Liver (tissue), 9 donors: ENCODE results near the gene TRIM26. TPM values are rescaled to one million over a fixed set of nuclear protein-coding genes. Genes with fewer than 3 reads are reported as not detected.

Source experiments
- DNase-seq: peaks from one replicate; pipeline ENCODE4 v3.0.0-alpha.2; 2017; ENCODE audit warnings: low spot score
- H3K27ac ChIP-seq, 2 donors: one replicate each; pipeline ENCODE4 v1.7.0; 2013; ENCODE audit warnings: inconsistent platforms in 2 of 2, low read length in 2 of 2, control low read depth in 1 of 2, low read depth in 1 of 2, mild to moderate bottlenecking in 1 of 2
- H3K27me3 ChIP-seq, 4 donors: one replicate each; pipeline versions ENCODE4 v1.6.1 to v1.7.0; 2013; ENCODE audit warnings: low read length in 3 of 4, inconsistent platforms in 1 of 4, mild to moderate bottlenecking in 1 of 4, moderate library complexity in 1 of 4; ENCODE audit not compliant: control insufficient read depth in 4 of 4, insufficient read depth in 4 of 4
- H3K36me3 ChIP-seq, 4 donors: one replicate each; pipeline versions ENCODE4 v1.6.1 to v1.7.0; 2013; ENCODE audit warnings: low read length in 3 of 4, mild to moderate bottlenecking in 3 of 4, low read depth in 1 of 4, moderate library complexity in 1 of 4; ENCODE audit not compliant: control insufficient read depth in 4 of 4, insufficient read depth in 3 of 4
- H3K4me1 ChIP-seq, 4 donors: one replicate each; pipeline versions ENCODE4 v1.6.1 to v1.7.0; 2013; ENCODE audit warnings: low read length in 3 of 4, mild to moderate bottlenecking in 3 of 4, moderate library complexity in 1 of 4; ENCODE audit not compliant: control insufficient read depth in 4 of 4, insufficient read depth in 4 of 4
- H3K4me3 ChIP-seq, 3 donors: one replicate each; pipeline versions ENCODE4 v1.6.1 to v1.7.0; 2013; ENCODE audit warnings: low read length in 3 of 3, control low read depth in 1 of 3, low read depth in 1 of 3, mild to moderate bottlenecking in 1 of 3
- H3K9ac ChIP-seq, 2 donors: one replicate each; pipeline ENCODE4 v1.7.0; 2013; ENCODE audit warnings: low read length in 2 of 2, mild to moderate bottlenecking in 2 of 2, moderate library complexity in 2 of 2, control low read depth in 1 of 2, low read depth in 1 of 2
- H3K9me3 ChIP-seq, 4 donors: one replicate each; pipeline versions ENCODE4 v1.6.1 to v1.7.0; 2013; ENCODE audit warnings: low read length in 3 of 4; ENCODE audit not compliant: control insufficient read depth in 4 of 4
- EGR1 ChIP-seq, 2 donors: IDR thresholded peaks; 2 replicates each; pipeline ENCODE4 v1.6.1; 2016 to 2018; ENCODE audit warnings: antibody characterized with exemption in 2 of 2, low read depth in 2 of 2
- FOXA1 ChIP-seq: IDR thresholded peaks from 2 replicates; pipeline ENCODE4 v1.6.1; 2016; ENCODE audit warnings: antibody characterized with exemption
- FOXA2 ChIP-seq: IDR thresholded peaks from 2 replicates; pipeline ENCODE4 v1.6.1; 2016; ENCODE audit warnings: antibody characterized with exemption
- GABPA ChIP-seq, 2 donors: IDR thresholded peaks in 1 of 2; conservative IDR thresholded peaks in 1 of 2; 2 replicates each; pipeline ENCODE4 v1.6.1; 2016; ENCODE audit warnings: antibody characterized with exemption in 2 of 2, mild to moderate bottlenecking in 1 of 2, moderate library complexity in 1 of 2
- HNF4A ChIP-seq, 2 donors: conservative IDR thresholded peaks; 2 replicates each; pipeline ENCODE4 v1.6.1; 2016; ENCODE audit warnings: antibody characterized with exemption in 2 of 2, mild to moderate bottlenecking in 2 of 2
- HNF4G ChIP-seq: IDR thresholded peaks from 2 replicates; pipeline ENCODE4 v1.6.1; 2016; ENCODE audit warnings: antibody characterized with exemption
- JUND ChIP-seq, 2 donors: IDR thresholded peaks; 2 replicates each; pipeline ENCODE4 v1.6.1; 2016; ENCODE audit warnings: antibody characterized with exemption in 2 of 2
- MAX ChIP-seq: IDR thresholded peaks from 2 replicates; pipeline ENCODE4 v1.6.1; 2016; ENCODE audit warnings: antibody characterized with exemption
- NR2F2 ChIP-seq: IDR thresholded peaks from 2 replicates; pipeline ENCODE4 v1.6.1; 2016; ENCODE audit warnings: antibody characterized with exemption
- RAD21 ChIP-seq, 2 donors: IDR thresholded peaks; 2 replicates each; pipeline ENCODE4 v1.6.1; 2016; ENCODE audit warnings: antibody characterized with exemption in 2 of 2, mild to moderate bottlenecking in 2 of 2
- REST ChIP-seq: IDR thresholded peaks from 2 replicates; pipeline ENCODE4 v1.6.1; 2016; ENCODE audit warnings: antibody characterized with exemption, mild to moderate bottlenecking
- RXRA ChIP-seq, 2 donors: IDR thresholded peaks; 2 replicates each; pipeline ENCODE4 v1.6.1; 2017 to 2018; ENCODE audit warnings: antibody characterized with exemption in 2 of 2, mild to moderate bottlenecking in 1 of 2
- SP1 ChIP-seq: IDR thresholded peaks from 2 replicates; pipeline ENCODE4 v1.6.1; 2018; ENCODE audit warnings: antibody characterized with exemption, mild to moderate bottlenecking
- TAF1 ChIP-seq: conservative IDR thresholded peaks from 2 replicates; pipeline ENCODE4 v1.6.1; 2016; ENCODE audit warnings: antibody characterized with exemption, mild to moderate bottlenecking
- YY1 ChIP-seq: IDR thresholded peaks from 2 replicates; pipeline ENCODE4 v1.6.1; 2016; ENCODE audit warnings: antibody characterized with exemption, mild to moderate bottlenecking
- ZBTB33 ChIP-seq: IDR thresholded peaks from 2 replicates; pipeline ENCODE4 v1.6.1; 2016; ENCODE audit warnings: antibody characterized with exemption
- WGBS: extraction: QIAGEN DNeasy Blood & Tissue Kit; methylation state at CpG from one replicate; pipeline ENCODE4 v1.1.7; 2013; 5-methylcytosine and 5-hydroxymethylcytosine counted together
- polyA plus RNA-seq, 2 donors: library from polyadenylated mRNA; stranded (reverse) in 1 of 2; unstranded in 1 of 2; fragments of 200-250 nt in 1 of 2; fragments of >200 nt in 1 of 2; fragmentation: Nextera tagmentation in 1 of 2; extraction: Ambion mirVana in 1 of 2; gene quantifications; one replicate each; pipeline versions ENCODE4 v1.2.1 to v1.2.3, GENCODE V29; 2013 to 2015
- total RNA-seq, 2 donors: library from RNA; depleted of rRNA; stranded (reverse); fragments of >200 nt; gene quantifications; one replicate each; pipeline ENCODE4 v1.2.3, GENCODE V29; 2014
- TF ChIP-seq, protein P1 (sequence below): IDR thresholded peaks from 2 replicates; pipeline ENCODE4 v1.6.1; 2016; ENCODE audit warnings: antibody characterized with exemption
- TF ChIP-seq, protein P2 (sequence below): fragments of 150-350 bp; IDR thresholded peaks from 2 replicates; pipeline ENCODE4 v1.5.1; 2017; ENCODE audit warnings: improper control_type of control experiment, low read depth, low read length; ENCODE audit not compliant: missing input control
- donor health status: healthy.
- donor health status: healthy.
- donor health status: healthy.
- donor health status: healthy.
- donor health status: healthy.

The TRIM26 gene
- total and polyA plus RNA-seq, 4 donors: 14.9 to 50.1 (median 23.9) TPM

- 27% methylated on average over 6 of the region's 6 CpGs for whole genome bisulfite sequencing
Measured at GRCh38 chr6:30200551-30201281, 12.5 kb downstream of the TRIM26 start.

More at GRCh38 chr6:30200551-30201281, 12.5 kb downstream of the TRIM26 start:
- Histone ChIP-seq H3K4me3 (peak overlapping the region in 1 of 3 donors; percentile 9), H3K27ac (peak overlapping the region; percentile 72 to 76), H3K4me1 (peaks cover 6 to 56% (median 52%) of the 10 kb centered on the region in 4 donors), H3K9me3 (no peaks in the 10 kb centered on the region), H3K9ac (peak overlapping the region in 1 of 2 donors; percentile 24), H3K36me3 (peaks cover 18 to 34% (median 28%) of the 10 kb centered on the region in 4 donors), H3K27me3 (no peaks in the 10 kb centered on the region)
- no peak for DNase-seq
- TF ChIP-seq NR2F2 (peak; percentile 44), SP1 (peak; percentile 86), JUND (IDR thresholded peaks at IDR 0.05) (peak; percentile 24 to 62), ZBTB33 (peak; percentile 81), HNF4A (conservative IDR thresholded peaks at IDR 0.05) (peak; percentile 70 to 81), EGR1 (IDR thresholded peaks at IDR 0.05; ENCODE audit: low read depth in 2 of 2) (no peak), MAX (peak; percentile 82), RAD21 (IDR thresholded peaks at IDR 0.05) (peak in 1 of 2 donors; percentile 19), HNF4G (peak; percentile 52), YY1 (peak; percentile 90), FOXA2 (peak; percentile 40), FOXA1 (peak; percentile 59), GABPA (IDR thresholded peaks at IDR 0.05 in 1 of 2, conservative IDR thresholded peaks at IDR 0.05 in 1 of 2) (peak in 1 of 2 donors; percentile 60), TAF1 (no peak), REST (peak; percentile 14), RXRA (IDR thresholded peaks at IDR 0.05) (peak; percentile 87 to 93)
- TF ChIP-seq, protein P1, sequence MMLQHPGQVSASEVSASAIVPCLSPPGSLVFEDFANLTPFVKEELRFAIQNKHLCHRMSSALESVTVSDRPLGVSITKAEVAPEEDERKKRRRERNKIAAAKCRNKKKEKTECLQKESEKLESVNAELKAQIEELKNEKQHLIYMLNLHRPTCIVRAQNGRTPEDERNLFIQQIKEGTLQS: no peak
- TF ChIP-seq, protein P2, sequence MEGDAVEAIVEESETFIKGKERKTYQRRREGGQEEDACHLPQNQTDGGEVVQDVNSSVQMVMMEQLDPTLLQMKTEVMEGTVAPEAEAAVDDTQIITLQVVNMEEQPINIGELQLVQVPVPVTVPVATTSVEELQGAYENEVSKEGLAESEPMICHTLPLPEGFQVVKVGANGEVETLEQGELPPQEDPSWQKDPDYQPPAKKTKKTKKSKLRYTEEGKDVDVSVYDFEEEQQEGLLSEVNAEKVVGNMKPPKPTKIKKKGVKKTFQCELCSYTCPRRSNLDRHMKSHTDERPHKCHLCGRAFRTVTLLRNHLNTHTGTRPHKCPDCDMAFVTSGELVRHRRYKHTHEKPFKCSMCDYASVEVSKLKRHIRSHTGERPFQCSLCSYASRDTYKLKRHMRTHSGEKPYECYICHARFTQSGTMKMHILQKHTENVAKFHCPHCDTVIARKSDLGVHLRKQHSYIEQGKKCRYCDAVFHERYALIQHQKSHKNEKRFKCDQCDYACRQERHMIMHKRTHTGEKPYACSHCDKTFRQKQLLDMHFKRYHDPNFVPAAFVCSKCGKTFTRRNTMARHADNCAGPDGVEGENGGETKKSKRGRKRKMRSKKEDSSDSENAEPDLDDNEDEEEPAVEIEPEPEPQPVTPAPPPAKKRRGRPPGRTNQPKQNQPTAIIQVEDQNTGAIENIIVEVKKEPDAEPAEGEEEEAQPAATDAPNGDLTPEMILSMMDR: no peak
